Ovary (tissue), 9 donors: ENCODE data around the gene PRKCQ. TPM values are rescaled to one million over a fixed set of nuclear protein-coding genes. Genes with fewer than 3 reads are reported as not detected.
"Not testable (repeated sequence)": the region's sequence is repeated elsewhere in the genome, so short reads cannot be mapped to it uniquely, and the experiment has no call there.

Experiments
- DNase-seq, 5 donors: peaks; one replicate each; pipeline ENCODE4 v3.0.0-alpha.2; 2019 to 2020
- H3K27ac ChIP-seq, 2 donors: fragments of 200-600 bp; one replicate each; pipeline versions ENCODE4 v1.5.1 to v1.8.0; 2019 to 2022
- H3K27me3 ChIP-seq: fragments of 200-600 bp; one replicate; pipeline ENCODE4 v1.8.0; 2022
- H3K36me3 ChIP-seq: fragments of 200-600 bp; sonication (generic); one replicate; pipeline ENCODE4 v1.5.1; 2019
- H3K4me1 ChIP-seq: one replicate; pipeline ENCODE4 v1.8.1; 2013; ENCODE audit warnings: mild to moderate bottlenecking, moderate library complexity; ENCODE audit not compliant: insufficient read depth
- H3K4me3 ChIP-seq: fragments of 200-600 bp; sonication (generic); one replicate; pipeline ENCODE4 v1.5.1; 2017
- H3K9me3 ChIP-seq, 2 donors: fragments of 200-600 bp in 1 of 2; sonication (generic) in 1 of 2; one replicate each; pipeline versions ENCODE4 v1.5.1 to v1.8.1; 2013 to 2019; ENCODE audit warnings: mild to moderate bottlenecking in 1 of 2, moderate library complexity in 1 of 2
- EP300 ChIP-seq: sonication (generic); formaldehyde crosslinking; IDR thresholded peaks from one replicate; pipeline ENCODE4 v1.6.1; 2017; ENCODE audit warnings: antibody characterized with exemption
- POLR2A ChIP-seq: fragments of 450-650 bp; IDR thresholded peaks from one replicate; pipeline ENCODE4 v1.6.1; 2017; ENCODE audit warnings: antibody characterized with exemption, mild to moderate bottlenecking, moderate library complexity
- WGBS, 3 donors: extraction: QIAGEN DNeasy Blood & Tissue Kit in 1 of 3; methylation state at CpG; one replicate each; pipeline versions ENCODE4 v1.1.5 to v1.1.7; 2013 to 2017; 5-methylcytosine and 5-hydroxymethylcytosine counted together
- intact Hi-C, 4 donors: fragments of 100-400 bp; cut with DNase I; formaldehyde crosslinking; loops; one replicate each; pipeline versions ENCODE4 v1.11.0 to v1.15.1; 2022 to 2023
- polyA plus RNA-seq, 2 donors: library from polyadenylated mRNA; stranded (reverse); fragments of 200-250 nt in 1 of 2; fragments of 350-450 nt in 1 of 2; fragmentation: Illumina TruSeq in 1 of 2; extraction: RNeasy Lipid Tissue Mini Kit (QIAGEN cat#74804) in 1 of 2; gene quantifications; one replicate each; pipeline ENCODE4 v1.2.3, GENCODE V29; 2013 to 2014
- total RNA-seq, 7 donors: library from RNA; depleted of rRNA in 2 of 7; stranded (reverse); fragments of >200 nt in 2 of 7; fragmentation: NEBNext Ultra II Directional in 3 of 7; extraction: Animal tissue kit (Norgen Biotek cat#: 25700) in 3 of 7; gene quantifications; one replicate each; pipeline versions ENCODE4 v1.1.0 to v1.2.4, GENCODE V29; 2016 to 2023
- TF ChIP-seq, protein P1 (sequence below), 3 donors: fragments of 450-650 bp in 2 of 3; fragments of 200-600 bp in 1 of 3; IDR thresholded peaks; one replicate each; pipeline versions ENCODE4 v1.5.1 to v1.8.0; 2016 to 2022; ENCODE audit warnings: antibody characterized with exemption in 3 of 3, mild to moderate bottlenecking in 1 of 3
- donor health status: DM: no; HTN: no; CAD: no; lungs with moderate emphysema.
- donor health status: DM: no; HTN: no; CAD: no.
- donor health status: Bipolar disorder and iron deficiency.
- donor health status: DM: yes; HTN: yes; CAD: no.
- donor health status: DM: no; HTN: no; CAD: no.
- donor health status: DM: yes; HTN: yes; CAD: no.

Gene PRKCQ
- total and polyA plus RNA-seq, 9 donors = 0.71 to 3.6 (median 1.1) TPM

GRCh38 chr10:6456067-6456466 lies 124.0 kb downstream of the PRKCQ start:
- WGBS, 3 donors = 88 to 100% (median 94%) methylated on average over 1 of the region's 1 CpG
- no peaks in the 10 kb centered on the region for H3K4me1 ChIP-seq

GRCh38 chr10:6455592-6455991 lies 124.5 kb downstream of the PRKCQ start:
- Histone ChIP-seq H3K27ac (no peak overlapping the region), H3K36me3 (no peaks in the 10 kb centered on the region), H3K4me3 (no peak overlapping the region), H3K9me3 (no peaks in the 10 kb centered on the region), H3K27me3 (no peaks in the 10 kb centered on the region), H3K4me1 (no peaks in the 10 kb centered on the region)
- 85 to 95% (median 94%) methylated on average over 1 of the region's 1 CpG for WGBS, 3 donors
- DNase-seq = no peak
- intact Hi-C loops = no loop called here
- TF ChIP-seq, protein P1, sequence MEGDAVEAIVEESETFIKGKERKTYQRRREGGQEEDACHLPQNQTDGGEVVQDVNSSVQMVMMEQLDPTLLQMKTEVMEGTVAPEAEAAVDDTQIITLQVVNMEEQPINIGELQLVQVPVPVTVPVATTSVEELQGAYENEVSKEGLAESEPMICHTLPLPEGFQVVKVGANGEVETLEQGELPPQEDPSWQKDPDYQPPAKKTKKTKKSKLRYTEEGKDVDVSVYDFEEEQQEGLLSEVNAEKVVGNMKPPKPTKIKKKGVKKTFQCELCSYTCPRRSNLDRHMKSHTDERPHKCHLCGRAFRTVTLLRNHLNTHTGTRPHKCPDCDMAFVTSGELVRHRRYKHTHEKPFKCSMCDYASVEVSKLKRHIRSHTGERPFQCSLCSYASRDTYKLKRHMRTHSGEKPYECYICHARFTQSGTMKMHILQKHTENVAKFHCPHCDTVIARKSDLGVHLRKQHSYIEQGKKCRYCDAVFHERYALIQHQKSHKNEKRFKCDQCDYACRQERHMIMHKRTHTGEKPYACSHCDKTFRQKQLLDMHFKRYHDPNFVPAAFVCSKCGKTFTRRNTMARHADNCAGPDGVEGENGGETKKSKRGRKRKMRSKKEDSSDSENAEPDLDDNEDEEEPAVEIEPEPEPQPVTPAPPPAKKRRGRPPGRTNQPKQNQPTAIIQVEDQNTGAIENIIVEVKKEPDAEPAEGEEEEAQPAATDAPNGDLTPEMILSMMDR (IDR thresholded peaks at IDR 0.05) = no peak
- no peak for TF ChIP-seq POLR2A
- TF ChIP-seq EP300 = no peak

More at GRCh38 chr10:6456067-6456466, 124.0 kb downstream of the PRKCQ start:
- no peak for TF ChIP-seq EP300
- TF ChIP-seq, protein P1 (IDR thresholded peaks at IDR 0.05) = no peak
- no peak for TF ChIP-seq POLR2A
- no peak overlapping the region for H3K27ac ChIP-seq
- DNase-seq = no peak
- H3K36me3 ChIP-seq = no peaks in the 10 kb centered on the region
- intact Hi-C loops = no loop called here
- H3K9me3 ChIP-seq = no peaks in the 10 kb centered on the region
- no peaks in the 10 kb centered on the region for H3K27me3 ChIP-seq
- no peak overlapping the region for H3K4me3 ChIP-seq

DNA sequence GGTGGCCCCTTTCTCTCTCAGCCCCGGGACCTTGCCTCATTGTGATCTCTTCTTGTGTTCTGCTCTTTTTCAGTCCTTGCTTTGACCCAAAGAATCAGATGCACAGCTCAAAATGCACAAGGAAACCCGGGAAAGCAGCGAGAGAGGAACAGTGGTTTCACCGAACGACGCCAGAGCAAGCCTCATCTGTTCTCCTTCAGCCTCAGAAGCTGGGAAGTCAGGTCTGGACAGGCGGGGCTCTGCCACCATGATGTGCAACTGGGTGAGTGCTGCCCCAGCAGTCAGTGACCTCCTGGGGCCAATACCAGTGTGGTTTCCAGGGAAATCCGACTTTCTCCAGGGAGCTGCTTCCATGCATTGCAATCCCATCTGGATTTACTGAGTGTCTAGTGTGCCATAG lies 133.4 kb downstream of the PRKCQ start:
- no peak for TF ChIP-seq POLR2A
- TF ChIP-seq, protein P1 (IDR thresholded peaks at IDR 0.05) = no peak
- TF ChIP-seq EP300 = no peak
- no peaks in the 10 kb centered on the region for H3K36me3 ChIP-seq
- H3K4me3 ChIP-seq = no peak overlapping the region
- H3K4me1 ChIP-seq = no peaks in the 10 kb centered on the region
- no peak for DNase-seq
- no peaks in the 10 kb centered on the region for H3K9me3 ChIP-seq
- H3K27me3 ChIP-seq = no peaks in the 10 kb centered on the region
- 92 to 97% (median 95%) methylated on average over 8 of the region's 8 CpGs for WGBS, 3 donors
- H3K27ac ChIP-seq = no peak overlapping the region
- intact Hi-C loops = no loop called here

DNA sequence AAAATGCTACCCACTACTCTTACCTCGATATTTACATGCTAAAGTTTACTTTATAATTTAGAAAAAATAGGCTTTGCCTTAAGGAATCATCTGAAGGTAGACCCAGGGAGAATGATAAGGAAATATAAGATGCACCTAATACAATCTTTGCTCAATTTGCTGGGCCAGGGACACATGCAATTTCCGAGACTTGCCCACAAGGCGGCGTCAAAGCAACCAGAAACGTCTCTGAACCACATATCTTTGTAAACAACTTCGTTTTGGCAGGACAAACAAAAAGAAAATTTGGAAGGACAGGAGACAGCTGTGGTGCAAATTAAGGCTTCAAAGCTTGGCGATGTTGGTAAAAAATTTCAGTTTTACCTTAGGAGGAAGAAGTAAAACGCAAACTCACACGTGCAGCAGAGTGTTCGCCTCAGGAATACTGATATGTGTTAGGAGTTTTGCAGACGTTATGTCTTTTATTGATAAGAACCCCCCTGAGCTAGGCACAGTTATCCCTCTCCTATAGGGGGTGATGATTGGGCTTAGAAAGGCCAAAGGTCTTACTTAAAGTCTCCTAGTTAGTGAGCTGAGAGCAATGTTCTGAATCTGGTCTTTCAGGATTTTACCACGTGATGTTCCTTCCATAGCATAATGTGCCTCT lies 134.3 kb downstream of the PRKCQ start:
- Histone ChIP-seq H3K27ac (no peak overlapping the region), H3K36me3 (no peaks in the 10 kb centered on the region)
- intact Hi-C loops = no loop called here

GRCh38 chr10:6439875-6440274 lies 140.2 kb downstream of the PRKCQ start:
- H3K27ac ChIP-seq, H3K27me3 ChIP-seq, DNase-seq, H3K36me3 ChIP-seq, H3K9me3 ChIP-seq, H3K4me3 ChIP-seq, H3K4me1 ChIP-seq, intact Hi-C loops: not testable (repeated sequence)
- WGBS, 3 donors = 69 to 98% (median 93%) methylated on average over 4 of the region's 4 CpGs

More for the DNA sequence above, 134.3 kb downstream of the PRKCQ start:
- Histone ChIP-seq H3K9me3 (no peaks in the 10 kb centered on the region), H3K4me1 (no peaks in the 10 kb centered on the region), H3K27me3 (no peaks in the 10 kb centered on the region), H3K4me3 (no peak overlapping the region)
- 10 to 13% (median 11%) methylated on average over 12 of the region's 12 CpGs for WGBS, 3 donors
- DNase-seq = peak in 3 of 5 donors; percentile 25 to 58 (median 26)
- TF ChIP-seq EP300 (no peak), POLR2A (no peak)
- TF ChIP-seq, protein P1 (IDR thresholded peaks at IDR 0.05) = no peak
